PC-9 (cell line): Measurements from ENCODE around the gene GP1BB. TPM values are rescaled to one million over a fixed set of nuclear protein-coding genes. Genes with fewer than 3 reads are reported as not detected.

Source experiments
- BruUV-seq: library from RNA; stranded (reverse); fragments of 400-500 nt; replicated peaks from 2 replicates; lab custom pipeline; 2021; lab: Mats Ljungman, UMichigan
- CTCF ChIA-PET: fragments of 300-600 bp; sonication (Branson Sonifier 250); formaldehyde crosslinking; loops from one replicate; lab custom pipeline; 2022; ENCODE audit warnings: antibody characterized with exemption; lab: Charles Lee
- POLR2A ChIA-PET: fragments of 300-600 bp; sonication (Branson Sonifier 250); formaldehyde crosslinking; loops from one replicate; lab custom pipeline; 2022; ENCODE audit warnings: antibody characterized with exemption; ENCODE audit not compliant: unreplicated experiment; lab: Charles Lee
- DNase-seq, 2 experiments: peaks; one replicate each; pipeline versions ENCODE4 v3.0.0 to v3.0.0-alpha.2; 2015 to 2022; ENCODE audit warnings: mixed read lengths in 1 of 2
- H2AFZ ChIP-seq: fragments of 200-600 bp; sonication (generic); 2 replicates; pipeline ENCODE4 v1.8.1; 2017; ENCODE audit warnings: antibody characterized with exemption
- H3F3A ChIP-seq: fragments of 200-600 bp; sonication (generic); 2 replicates; pipeline ENCODE4 v1.8.1; 2017; ENCODE audit warnings: antibody characterized with exemption, mild to moderate bottlenecking, low read depth; ENCODE audit not compliant: insufficient read depth
- H3K27ac ChIP-seq: fragments of 200-600 bp; sonication (generic); 2 replicates; pipeline ENCODE4 v1.6.1; 2016; ENCODE audit warnings: mixed run types
- H3K27me3 ChIP-seq: fragments of 200-600 bp; sonication (generic); 2 replicates; pipeline ENCODE4 v1.6.1; 2016; ENCODE audit warnings: low read depth, mixed run types; ENCODE audit not compliant: insufficient read depth
- H3K36me3 ChIP-seq: fragments of 200-600 bp; sonication (generic); 2 replicates; pipeline ENCODE4 v1.6.1; 2016; ENCODE audit warnings: low read depth, mixed run types
- H3K4me1 ChIP-seq: fragments of 200-600 bp; sonication (generic); replicated peaks from 2 replicates; pipeline ENCODE4 v1.6.1; 2016; ENCODE audit warnings: mixed run types; ENCODE audit not compliant: insufficient read depth
- H3K4me2 ChIP-seq: fragments of 200-600 bp; sonication (generic); 2 replicates; pipeline ENCODE4 v1.6.1; 2017; ENCODE audit warnings: mixed run types
- H3K4me3 ChIP-seq: fragments of 200-600 bp; sonication (generic); 2 replicates; pipeline ENCODE4 v1.6.1; 2016; ENCODE audit warnings: mixed run types
- H3K79me2 ChIP-seq: fragments of 200-600 bp; sonication (generic); 2 replicates; pipeline ENCODE4 v1.6.1; 2017; ENCODE audit warnings: low read depth, mixed run types
- H3K9me2 ChIP-seq: fragments of 200-600 bp; sonication (generic); 2 replicates; pipeline ENCODE4 v1.8.1; 2017; ENCODE audit warnings: mild to moderate bottlenecking; ENCODE audit not compliant: insufficient read depth
- H3K9me3 ChIP-seq: fragments of 200-600 bp; sonication (generic); 2 replicates; pipeline ENCODE4 v1.8.1; 2016; ENCODE audit warnings: low read depth; ENCODE audit not compliant: insufficient read depth
- H4K20me1 ChIP-seq: fragments of 200-600 bp; sonication (generic); 2 replicates; pipeline ENCODE4 v1.8.1; 2017; ENCODE audit not compliant: insufficient read depth
- CTCF ChIP-seq: fragments of 200-600 bp; sonication (generic); conservative IDR thresholded peaks from 2 replicates; pipeline ENCODE4 v1.6.1; 2017; ENCODE audit warnings: mixed run types, antibody characterized with exemption, mild to moderate bottlenecking, moderate library complexity
- EZH2 ChIP-seq: fragments of 200-600 bp; sonication (generic); IDR thresholded peaks from 2 replicates; pipeline ENCODE4 v1.8.0; 2017; ENCODE audit warnings: antibody characterized with exemption, low read depth
- intact Hi-C: fragments of 100-400 bp; cut with micrococcal nuclease; formaldehyde crosslinking; loops from one replicate; pipeline ENCODE4 v1.10.0; 2022; ENCODE audit not compliant: unreplicated experiment
- total RNA-seq: library from RNA; stranded (reverse); gene quantifications from 2 replicates; pipeline ENCODE4 v1.2.3, GENCODE V29; 2021

Gene GP1BB
- total RNA-seq, 1 experiment from 2014 or later = 0.35 TPM

- CTCF ChIA-PET = no interaction called here
- Histone ChIP-seq H3K4me3 (no peak overlapping the region), H2AFZ (no peak overlapping the region), H3K36me3 (no peaks in the 10 kb centered on the region), H3K27me3 (0 out of 2 replicates have a peak, but pooled peaks cover 5% of the 10 kb centered on the region), H4K20me1 (no peaks in the 10 kb centered on the region), H3K27ac (no peak overlapping the region), H3K9me3 (no peaks in the 10 kb centered on the region), H3F3A (no peaks in the 10 kb centered on the region; the same call in 1 of the 2 replicates), H3K4me1 (peaks cover 10% of the 10 kb centered on the region), H3K9me2 (no peaks in the 10 kb centered on the region), H3K79me2 (no peaks in the 10 kb centered on the region), H3K4me2 (no peak overlapping the region)
- intact Hi-C loops = no loop called here
- POLR2A ChIA-PET = no interaction called here
- TF ChIP-seq CTCF = no peak
- no peak for TF ChIP-seq EZH2
- no peak for DNase-seq
- BruUV-seq = no TSS peak
Measured at GRCh38 chr22:19753090-19753842, 29.9 kb downstream of the GP1BB start.

GRCh38 chr22:19753996-19754700, 30.8 kb downstream of the GP1BB start:
- H3K4me2 ChIP-seq = no peak overlapping the region
- peaks cover 10% of the 10 kb centered on the region for H3K4me1 ChIP-seq
- DNase-seq = no peak
- no peak overlapping the region for H2AFZ ChIP-seq
- H3K79me2 ChIP-seq = no peaks in the 10 kb centered on the region
- no peak overlapping the region for H3K27ac ChIP-seq
- H3K9me2 ChIP-seq = no peaks in the 10 kb centered on the region
- CTCF ChIA-PET = no interaction called here
- no peaks in the 10 kb centered on the region; the same call in 1 of the 2 replicates for H3F3A ChIP-seq
- no peaks in the 10 kb centered on the region for H3K9me3 ChIP-seq
- H4K20me1 ChIP-seq = no peaks in the 10 kb centered on the region
- H3K4me3 ChIP-seq = no peak overlapping the region
- no TSS peak for BruUV-seq
- H3K36me3 ChIP-seq = no peaks in the 10 kb centered on the region
- 0 out of 2 replicates have a peak, but pooled peaks cover 5% of the 10 kb centered on the region for H3K27me3 ChIP-seq
- POLR2A ChIA-PET = no interaction called here
- TF ChIP-seq EZH2 (no peak), CTCF (no peak)
- intact Hi-C loops = no loop called here

GRCh38 chr22:19754701-19755144, 31.4 kb downstream of the GP1BB start:
- H3K79me2 ChIP-seq = no peaks in the 10 kb centered on the region
- H3K4me2 ChIP-seq = no peak overlapping the region
- CTCF ChIA-PET = no interaction called here
- no peaks in the 10 kb centered on the region for H3K36me3 ChIP-seq
- H3K4me3 ChIP-seq = no peak overlapping the region
- DNase-seq = no peak
- intact Hi-C loops = no loop called here
- H3K27ac ChIP-seq = no peak overlapping the region
- H3K4me1 ChIP-seq = peaks cover 10% of the 10 kb centered on the region
- TF ChIP-seq EZH2 (no peak), CTCF (no peak)
- POLR2A ChIA-PET = no interaction called here
- no peak overlapping the region for H2AFZ ChIP-seq
- no TSS peak for BruUV-seq
- no peaks in the 10 kb centered on the region for H4K20me1 ChIP-seq
- H3K9me2 ChIP-seq = no peaks in the 10 kb centered on the region
- no peaks in the 10 kb centered on the region; the same call in 1 of the 2 replicates for H3F3A ChIP-seq
- H3K27me3 ChIP-seq = peaks cover 9% of the 10 kb centered on the region
- H3K9me3 ChIP-seq = no peaks in the 10 kb centered on the region
